DND-41 (cell line): ENCODE data around the gene EPS8L1.

Experiments used
- ATAC-seq: fragments of 200-7000 bp; cut with Tn5 transposase; 3 replicates; pipeline ENCODE4 v1.9.1; 2021; ENCODE audit warnings: low read depth; ENCODE audit not compliant: insufficient read depth
- DNase-seq: peaks from one replicate; pipeline ENCODE4 v3.0.0-alpha.2; 2020
- H2AFZ ChIP-seq: 2 replicates; pipeline ENCODE4 v1.6.0; 2012; ENCODE audit warnings: low read depth, low read length
- H3K27ac ChIP-seq: 2 replicates; pipeline ENCODE4 v1.5.1; 2012; ENCODE audit warnings: low read length, inconsistent platforms
- H3K27me3 ChIP-seq: fragments of 200-600 bp; sonication (generic); 2 replicates; pipeline ENCODE4 v1.6.0; 2012; ENCODE audit warnings: low read length, mild to moderate bottlenecking, inconsistent platforms; ENCODE audit not compliant: insufficient read depth, poor library complexity
- H3K36me3 ChIP-seq: 2 replicates; pipeline ENCODE4 v1.5.1; 2012; ENCODE audit warnings: low read length, inconsistent platforms; ENCODE audit not compliant: insufficient read depth
- H3K4me1 ChIP-seq: 2 replicates; pipeline ENCODE4 v1.5.1; 2012; ENCODE audit warnings: mild to moderate bottlenecking, low read length; ENCODE audit not compliant: insufficient read depth
- H3K4me2 ChIP-seq: 2 replicates; pipeline ENCODE4 v1.6.0; 2012; ENCODE audit warnings: mild to moderate bottlenecking, moderate library complexity, low read length, inconsistent platforms; ENCODE audit not compliant: insufficient read depth
- H3K4me3 ChIP-seq, 2 experiments: fragments of 200-600 bp in 1 of 2; shearing (Covaris generic) in 1 of 2; 2 replicates each; pipeline ENCODE4 v1.5.1; 2012 to 2016; ENCODE audit warnings: inconsistent platforms in 2 of 2, low read length in 2 of 2, mild to moderate bottlenecking in 2 of 2, low read depth in 1 of 2, moderate library complexity in 1 of 2
- H3K79me2 ChIP-seq: 2 replicates; pipeline ENCODE4 v1.6.0; 2012; ENCODE audit warnings: low read length, inconsistent platforms; ENCODE audit not compliant: insufficient read depth
- H3K9ac ChIP-seq: 2 replicates; pipeline ENCODE4 v1.6.0; 2012; ENCODE audit warnings: low read depth, mild to moderate bottlenecking, inconsistent platforms, low read length, moderate library complexity
- H3K9me3 ChIP-seq: 2 replicates; pipeline ENCODE4 v1.5.1; 2012; ENCODE audit warnings: low read length, moderate library complexity, mild to moderate bottlenecking, inconsistent platforms; ENCODE audit not compliant: insufficient read depth, severe bottlenecking
- H4K20me1 ChIP-seq: 2 replicates; pipeline ENCODE4 v1.6.0; 2012; ENCODE audit warnings: low read length; ENCODE audit not compliant: insufficient read depth
- CTCF ChIP-seq: IDR thresholded peaks from 2 replicates; pipeline ENCODE4 v1.5.1; 2012; ENCODE audit warnings: borderline replicate concordance, low read length, moderate library complexity, mild to moderate bottlenecking; ENCODE audit not compliant: poor library complexity, severe bottlenecking; ENCODE audit errors: extremely low read depth
- EZH2 ChIP-seq: IDR thresholded peaks from 3 replicates; pipeline ENCODE4 v1.6.1; 2012; ENCODE audit warnings: borderline replicate concordance, low read depth, mild to moderate bottlenecking, moderate library complexity, low read length, inconsistent platforms; ENCODE audit not compliant: severe bottlenecking

EPS8L1 gene

GRCh38 chr19:55044286-55044685, 31.4 kb upstream of the EPS8L1 start:
- TF ChIP-seq EZH2 (no peak), CTCF (no peak)
- no peak overlapping the region for H3K27ac ChIP-seq
- ATAC-seq (no peak), DNase-seq (no peak)
- H3K4me1 ChIP-seq, result peaks cover 24% of the 10 kb centered on the region
- H3K4me3 ChIP-seq, result no peak overlapping the region
- peaks cover 45% of the 10 kb centered on the region for H3K36me3 ChIP-seq
- no peaks in the 10 kb centered on the region for H3K27me3 ChIP-seq
- H4K20me1 ChIP-seq, result peaks cover 33% of the 10 kb centered on the region
- no peak overlapping the region for H2AFZ ChIP-seq
- H3K79me2 ChIP-seq, result peaks cover 4% of the 10 kb centered on the region; the same call in 1 of the 2 replicates
- no peak overlapping the region for H3K9ac ChIP-seq
- H3K4me2 ChIP-seq, result no peak overlapping the region
- H3K9me3 ChIP-seq, result no peaks in the 10 kb centered on the region

- Histone ChIP-seq H3K4me3 (no peak overlapping the region), H4K20me1 (peaks cover 33% of the 10 kb centered on the region), H3K27ac (no peak overlapping the region), H3K9ac (no peak overlapping the region), H2AFZ (no peak overlapping the region), H3K36me3 (peaks cover 45% of the 10 kb centered on the region), H3K4me1 (peaks cover 24% of the 10 kb centered on the region), H3K9me3 (no peaks in the 10 kb centered on the region), H3K27me3 (no peaks in the 10 kb centered on the region), H3K4me2 (no peak overlapping the region), H3K79me2 (peaks cover 4% of the 10 kb centered on the region; the same call in 1 of the 2 replicates)
- DNase-seq (no peak), ATAC-seq (no peak)
- no peak for TF ChIP-seq CTCF
- TF ChIP-seq EZH2, result no peak
Measured at GRCh38 chr19:55044771-55045716, 30.6 kb upstream of the EPS8L1 start.

DNA sequence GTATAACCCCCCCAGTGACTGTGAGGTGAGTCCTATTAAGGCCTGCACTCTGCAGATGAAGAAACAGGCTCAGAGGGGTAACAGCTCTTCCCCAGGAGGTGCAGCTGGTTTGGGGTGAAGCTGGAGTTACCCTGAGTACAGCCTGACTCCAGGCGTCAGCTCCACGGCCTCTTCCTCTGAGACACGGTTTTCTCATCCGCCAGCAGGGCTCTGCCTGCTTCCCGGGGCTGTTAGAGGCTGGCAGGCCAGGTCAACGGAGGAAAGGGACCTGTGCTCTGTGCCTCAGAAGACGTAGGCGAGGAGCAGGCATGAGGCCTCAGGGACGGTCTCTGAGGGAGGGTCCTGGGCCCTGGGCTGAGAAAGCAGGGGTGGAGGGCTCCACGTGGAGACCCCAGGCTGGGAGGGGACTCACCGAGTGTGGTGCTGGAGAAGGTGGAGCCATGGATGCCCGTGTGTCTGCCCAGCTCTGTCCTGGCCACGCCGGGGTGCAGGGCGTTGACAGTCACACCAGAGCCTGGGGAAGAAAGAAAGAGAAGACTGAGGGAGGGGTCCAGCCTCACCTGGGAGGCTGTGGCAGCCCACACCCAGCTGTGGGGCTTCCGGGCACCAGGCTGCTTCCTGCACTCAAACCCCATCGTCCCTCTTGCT, 28.6 kb upstream of the EPS8L1 start:
- Histone ChIP-seq H4K20me1 (peaks cover 29% of the 10 kb centered on the region), H3K79me2 (peaks cover 4% of the 10 kb centered on the region; the same call in 1 of the 2 replicates)
- ATAC-seq, result no peak

More for the DNA sequence above, 28.6 kb upstream of the EPS8L1 start:
- Histone ChIP-seq H3K27ac (no peak overlapping the region), H3K36me3 (peaks cover 53% of the 10 kb centered on the region), H3K9me3 (no peaks in the 10 kb centered on the region), H3K4me2 (no peak overlapping the region), H3K27me3 (no peaks in the 10 kb centered on the region), H3K4me1 (peaks cover 11% of the 10 kb centered on the region), H3K4me3 (no peak overlapping the region), H2AFZ (no peak overlapping the region), H3K9ac (no peak overlapping the region)
- no peak for DNase-seq
- no peak for TF ChIP-seq EZH2
- no peak for TF ChIP-seq CTCF
